GM19043 (cell line): ENCODE measurements around the gene MRPS10.
"Not testable (repeated sequence)": the region's sequence is repeated elsewhere in the genome, so short reads cannot be mapped to it uniquely, and the experiment has no call there.

ENCODE experiments used
- ATAC-seq: cut with Tn5 transposase; IDR thresholded peaks from one replicate; pipeline ENCODE4 v1.9.1; 2021; ENCODE audit warnings: low read depth; ENCODE audit not compliant: unreplicated experiment

MRPS10 gene

GRCh38 chr6:42216495-42216894 is 1.2 kb downstream of the MRPS10 start:
- not testable (repeated sequence) for ATAC-seq

GRCh38 chr6:42212442-42212841 is 5.2 kb downstream of the MRPS10 start:
- no peak for ATAC-seq

GRCh38 chr6:42211726-42212125 is 5.9 kb downstream of the MRPS10 start:
- ATAC-seq, result no peak

- no peak for ATAC-seq
Observed at GRCh38 chr6:42210551-42210950, 7.1 kb downstream of the MRPS10 start.

- not testable (repeated sequence) for ATAC-seq
Observed at GRCh38 chr6:42207559-42207958, 10.1 kb downstream of the MRPS10 start.

- ATAC-seq, result no peak
Observed at GRCh38 chr6:42204768-42205282, 12.8 kb downstream of the MRPS10 start.

GRCh38 chr6:42203183-42203582 is 14.5 kb downstream of the MRPS10 start:
- ATAC-seq, result no peak

GRCh38 chr6:42202131-42202915 is 15.3 kb downstream of the MRPS10 start:
- not testable (repeated sequence) for ATAC-seq

- ATAC-seq, result no peak
Observed at GRCh38 chr6:42201382-42201781, 16.3 kb downstream of the MRPS10 start.

GRCh38 chr6:42200035-42200434 is 17.6 kb downstream of the MRPS10 start:
- no peak for ATAC-seq

GRCh38 chr6:42199106-42199981 is 18.3 kb downstream of the MRPS10 start:
- no peak for ATAC-seq

GRCh38 chr6:42197555-42198362 is 19.9 kb downstream of the MRPS10 start:
- ATAC-seq, result no peak

- no peak for ATAC-seq
Observed at GRCh38 chr6:42195415-42195814, 22.2 kb downstream of the MRPS10 start.

GRCh38 chr6:42194056-42194455 is 23.6 kb downstream of the MRPS10 start:
- no peak for ATAC-seq

GRCh38 chr6:42193491-42193894 is 24.2 kb downstream of the MRPS10 start:
- no peak for ATAC-seq

GRCh38 chr6:42192385-42192784 is 25.3 kb downstream of the MRPS10 start:
- ATAC-seq, result not testable (repeated sequence)

GRCh38 chr6:42190554-42191183 is 27.0 kb downstream of the MRPS10 start:
- no peak for ATAC-seq

- ATAC-seq, result no peak
Observed at GRCh38 chr6:42188406-42188805, 29.3 kb downstream of the MRPS10 start.

GRCh38 chr6:42185597-42185996 is 32.1 kb downstream of the MRPS10 start:
- no peak for ATAC-seq

GRCh38 chr6:42184475-42184874 is 33.2 kb downstream of the MRPS10 start:
- ATAC-seq, result no peak
